A549 (cell line): ENCODE data around the gene RTN4R.

Experiments
- TF ChIP-seq, protein P1 (sequence below): fragments of >200 bp; sonication (Bioruptor Twin); formaldehyde crosslinking; IDR thresholded peaks from 3 replicates; pipeline ENCODE4 v1.5.1; 2016
- TF ChIP-seq, protein P2 (sequence below): fragments of 450-650 bp; IDR thresholded peaks from 2 replicates; pipeline ENCODE4 v1.6.1; 2014; ENCODE audit warnings: antibody characterized with exemption

DNA sequence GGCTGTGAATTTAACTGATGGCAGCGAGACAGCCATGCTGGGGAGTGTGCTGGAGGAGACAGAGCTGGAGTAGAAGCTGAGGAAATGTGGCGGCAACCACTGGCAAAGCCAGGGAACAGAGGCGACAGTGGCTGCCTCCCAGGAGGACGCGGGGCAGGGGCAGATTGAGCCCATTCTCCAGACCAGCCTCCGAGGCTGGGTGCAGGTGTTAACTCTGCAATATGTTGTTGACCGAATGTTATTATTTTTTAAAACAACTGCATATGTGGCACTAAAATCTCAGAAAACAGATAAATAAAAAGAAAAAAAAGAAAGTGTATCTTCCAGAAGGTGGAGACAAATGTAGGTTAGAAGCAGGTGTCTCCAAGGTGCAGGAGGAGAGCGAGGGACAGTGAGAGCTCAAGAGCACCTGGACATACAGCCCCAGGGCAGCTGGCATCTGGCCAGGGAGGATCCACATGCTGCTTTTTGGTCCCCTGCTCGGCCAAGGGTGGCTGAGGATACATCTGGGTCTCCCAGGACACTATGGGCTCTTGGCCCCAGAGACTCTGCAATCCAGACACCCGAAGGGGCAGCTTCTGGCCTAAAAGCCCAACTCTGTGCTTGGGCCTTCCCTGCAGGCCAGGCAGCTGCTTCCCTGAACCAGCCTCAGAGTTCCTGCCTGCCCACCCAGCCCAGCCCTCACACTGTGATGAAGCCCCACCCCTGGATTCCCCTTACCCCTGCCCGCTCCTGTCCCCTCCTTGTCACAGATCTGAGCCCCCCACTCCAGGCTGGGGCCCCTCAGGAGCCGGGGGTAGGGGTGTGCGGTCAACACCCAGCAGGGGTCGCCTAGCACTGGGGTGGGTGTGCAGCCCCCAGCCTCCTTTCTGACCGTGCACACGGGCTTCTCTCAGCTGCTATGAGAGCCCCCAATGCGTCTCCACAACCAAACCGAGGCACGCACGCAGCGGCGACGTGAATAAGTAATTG is 12.9 kb downstream of the RTN4R start:
- TF ChIP-seq, protein P1, sequence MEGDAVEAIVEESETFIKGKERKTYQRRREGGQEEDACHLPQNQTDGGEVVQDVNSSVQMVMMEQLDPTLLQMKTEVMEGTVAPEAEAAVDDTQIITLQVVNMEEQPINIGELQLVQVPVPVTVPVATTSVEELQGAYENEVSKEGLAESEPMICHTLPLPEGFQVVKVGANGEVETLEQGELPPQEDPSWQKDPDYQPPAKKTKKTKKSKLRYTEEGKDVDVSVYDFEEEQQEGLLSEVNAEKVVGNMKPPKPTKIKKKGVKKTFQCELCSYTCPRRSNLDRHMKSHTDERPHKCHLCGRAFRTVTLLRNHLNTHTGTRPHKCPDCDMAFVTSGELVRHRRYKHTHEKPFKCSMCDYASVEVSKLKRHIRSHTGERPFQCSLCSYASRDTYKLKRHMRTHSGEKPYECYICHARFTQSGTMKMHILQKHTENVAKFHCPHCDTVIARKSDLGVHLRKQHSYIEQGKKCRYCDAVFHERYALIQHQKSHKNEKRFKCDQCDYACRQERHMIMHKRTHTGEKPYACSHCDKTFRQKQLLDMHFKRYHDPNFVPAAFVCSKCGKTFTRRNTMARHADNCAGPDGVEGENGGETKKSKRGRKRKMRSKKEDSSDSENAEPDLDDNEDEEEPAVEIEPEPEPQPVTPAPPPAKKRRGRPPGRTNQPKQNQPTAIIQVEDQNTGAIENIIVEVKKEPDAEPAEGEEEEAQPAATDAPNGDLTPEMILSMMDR = no peak
- TF ChIP-seq, protein P2, sequence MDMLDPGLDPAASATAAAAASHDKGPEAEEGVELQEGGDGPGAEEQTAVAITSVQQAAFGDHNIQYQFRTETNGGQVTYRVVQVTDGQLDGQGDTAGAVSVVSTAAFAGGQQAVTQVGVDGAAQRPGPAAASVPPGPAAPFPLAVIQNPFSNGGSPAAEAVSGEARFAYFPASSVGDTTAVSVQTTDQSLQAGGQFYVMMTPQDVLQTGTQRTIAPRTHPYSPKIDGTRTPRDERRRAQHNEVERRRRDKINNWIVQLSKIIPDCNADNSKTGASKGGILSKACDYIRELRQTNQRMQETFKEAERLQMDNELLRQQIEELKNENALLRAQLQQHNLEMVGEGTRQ = no peak
